ENCODE measurements around the gene SPRN.

- TF ChIP-seq CTCF (IDR thresholded peaks at IDR 0.05; ENCODE audit: insufficient read depth, low read length, poor library complexity, severe bottlenecking) (no peak), EZH2phosphoT487 (conservative IDR thresholded peaks at IDR 0.05; ENCODE audit: low read length) (no peak)
These were observed 18.0 kb upstream of the SPRN start for GRCh38 chr10:133442191-133442966.

Data from SU-DHL-6 (cell line).